Vagina (tissue), 2 donors: ENCODE data around the gene KCNC2.

ENCODE experiments used
- CTCF ChIP-seq, 3 experiments: fragments of 450-650 bp in 2 of 3; fragments of 200-600 bp in 1 of 3; sonication (generic) in 1 of 3; IDR thresholded peaks; one replicate each; pipeline ENCODE4 v1.5.1; 2017 to 2019; ENCODE audit warnings: antibody characterized with exemption in 3 of 3, mild to moderate bottlenecking in 2 of 3, moderate library complexity in 2 of 3
- POLR2A ChIP-seq, 2 donors: fragments of 450-650 bp; IDR thresholded peaks; one replicate each; pipeline ENCODE4 v1.6.1; 2017; ENCODE audit warnings: antibody characterized with exemption in 2 of 2, mild to moderate bottlenecking in 2 of 2, moderate library complexity in 2 of 2
- POLR2AphosphoS5 ChIP-seq, 2 donors: sonication (generic); formaldehyde crosslinking; IDR thresholded peaks; one replicate each; pipeline ENCODE4 v1.9.0; 2017; ENCODE audit warnings: antibody characterized with exemption in 2 of 2, mild to moderate bottlenecking in 2 of 2, low read depth in 1 of 2; ENCODE audit not compliant: insufficient read depth in 1 of 2

- no peak for TF ChIP-seq CTCF (IDR thresholded peaks at IDR 0.05)
- no peak for TF ChIP-seq POLR2AphosphoS5 (IDR thresholded peaks at IDR 0.05; ENCODE audit: insufficient read depth in 1 of 2, low read depth in 1 of 2)
- no peak for TF ChIP-seq POLR2A (IDR thresholded peaks at IDR 0.05)
Measured at GRCh38 chr12:75157385-75157784, 52.3 kb downstream of the KCNC2 start.
